Endothelial cell of umbilical vein (primary cell): ENCODE measurements around the gene SPRY1. TPM values are rescaled to one million over a fixed set of nuclear protein-coding genes. Genes with fewer than 3 reads are reported as not detected.

ENCODE experiments used
- BruUV-seq: library from RNA; stranded (reverse); fragments of 400-500 nt; replicated peaks from 2 replicates; lab custom pipeline; 2021; lab: Mats Ljungman, UMichigan
- CTCF ChIA-PET: fragments of 300-600, 350-600 bp; sonication (Branson Sonifier 250); formaldehyde crosslinking; loops from one replicate; lab custom pipeline; 2021; ENCODE audit warnings: antibody characterized with exemption, inconsistent platforms; lab: Charles Lee
- POLR2A ChIA-PET: fragments of 300-600, 350-600 bp; sonication (Branson Sonifier 250); formaldehyde crosslinking; loops from one replicate; lab custom pipeline; 2021; ENCODE audit warnings: antibody characterized with exemption, inconsistent platforms; lab: Charles Lee
- DNase-seq: peaks from one replicate; pipeline ENCODE4 v3.0.0-alpha.2; 2011; ENCODE audit warnings: low read depth, low spot score
- FAIRE-seq: peaks from 2 replicates; lab custom pipeline; 2011; peaks lifted over from hg19 to GRCh38; lab: Jason Lieb, UNC
- H2AFZ ChIP-seq: 2 replicates; pipeline ENCODE4 v1.6.0; 2012; ENCODE audit warnings: low read depth, low read length, control low read depth, inconsistent platforms
- H3K27ac ChIP-seq: 2 replicates; pipeline ENCODE4 v1.5.1; 2011; ENCODE audit warnings: low read depth, mild to moderate bottlenecking, control low read depth, low read length, moderate library complexity; ENCODE audit not compliant: insufficient read depth
- H3K27me3 ChIP-seq, 2 experiments: 2 replicates each; pipeline versions ENCODE4 v1.6.0 to v1.6.1; 2011; ENCODE audit warnings: low read length in 2 of 2, mixed read lengths in 1 of 2; ENCODE audit not compliant: control insufficient read depth in 2 of 2, insufficient read depth in 2 of 2
- H3K36me3 ChIP-seq, 2 experiments: 2 replicates in 1 of 2; 3 replicates in 1 of 2; pipeline ENCODE4 v1.5.1; 2011; ENCODE audit warnings: low read length in 2 of 2, mild to moderate bottlenecking in 1 of 2, moderate library complexity in 1 of 2; ENCODE audit not compliant: control insufficient read depth in 2 of 2, insufficient read depth in 2 of 2; ENCODE audit errors: extremely low read depth in 1 of 2
- H3K4me1 ChIP-seq: 3 replicates; pipeline ENCODE4 v1.5.1; 2011; ENCODE audit warnings: mild to moderate bottlenecking, low read length; ENCODE audit not compliant: control insufficient read depth, insufficient read depth; ENCODE audit errors: extremely low read depth
- H3K4me2 ChIP-seq: 2 replicates; pipeline ENCODE4 v1.6.1; 2011; ENCODE audit warnings: low read length, control low read depth, mixed read lengths; ENCODE audit not compliant: insufficient read depth
- H3K4me3 ChIP-seq, 3 experiments: fragments of 200-600 bp in 1 of 3; sonication (generic), shearing (Covaris generic) in 1 of 3; replicated peaks in 1 of 3; 2 replicates each; pipeline ENCODE4 v1.5.1; 2011 to 2016; ENCODE audit warnings: control low read depth in 3 of 3, low read length in 3 of 3, mild to moderate bottlenecking in 2 of 3, inconsistent platforms in 1 of 3, low read depth in 1 of 3, moderate library complexity in 1 of 3; ENCODE audit not compliant: insufficient read depth in 1 of 3
- H3K79me2 ChIP-seq: 2 replicates; pipeline ENCODE4 v1.6.0; 2012; ENCODE audit warnings: low read length, inconsistent platforms; ENCODE audit not compliant: control insufficient read depth, insufficient read depth
- H3K9ac ChIP-seq: replicated peaks from 2 replicates; pipeline ENCODE3; 2011; ENCODE audit warnings: low read length, control low read depth; ENCODE audit not compliant: insufficient read depth; ENCODE audit errors: extremely low read depth
- H3K9me1 ChIP-seq: replicated peaks from 3 replicates; pipeline ENCODE4 v1.6.0; 2011; ENCODE audit warnings: mild to moderate bottlenecking, low read length; ENCODE audit not compliant: control insufficient read depth, insufficient read depth; ENCODE audit errors: extremely low read depth
- H3K9me3 ChIP-seq: replicated peaks from 2 replicates; pipeline ENCODE4 v1.5.1; 2012; ENCODE audit warnings: low read length, inconsistent platforms; ENCODE audit not compliant: control insufficient read depth, insufficient read depth
- H4K20me1 ChIP-seq: replicated peaks from 2 replicates; pipeline ENCODE3; 2011; ENCODE audit warnings: mild to moderate bottlenecking, low read length; ENCODE audit not compliant: control insufficient read depth, insufficient read depth; ENCODE audit errors: extremely low read depth
- CTCF ChIP-seq, 2 donors: IDR thresholded peaks; 1 replicate in 1 of 2; 2 replicates in 1 of 2; pipeline ENCODE4 v1.5.1; 2011; ENCODE audit warnings: low read length in 2 of 2, mild to moderate bottlenecking in 2 of 2, moderate library complexity in 2 of 2, control low read depth in 1 of 2, inconsistent platforms in 1 of 2, low read depth in 1 of 2; ENCODE audit not compliant: insufficient read depth in 1 of 2; ENCODE audit errors: extremely low read depth in 1 of 2
- EZH2 ChIP-seq: IDR thresholded peaks from 2 replicates; pipeline ENCODE4 v1.6.1; 2012; ENCODE audit warnings: borderline replicate concordance, low read depth, mild to moderate bottlenecking, moderate library complexity, low read length, inconsistent platforms; ENCODE audit not compliant: severe bottlenecking
- FOS ChIP-seq: IDR thresholded peaks from 2 replicates; pipeline ENCODE4 v1.6.1; 2011; ENCODE audit warnings: mild to moderate bottlenecking, low read length, moderate library complexity, borderline replicate concordance; ENCODE audit not compliant: insufficient read depth
- GATA2 ChIP-seq: IDR thresholded peaks from 2 replicates; pipeline ENCODE4 v1.7.0; 2011; ENCODE audit warnings: low read depth, mild to moderate bottlenecking, moderate library complexity, mixed read lengths, low read length; ENCODE audit not compliant: insufficient read length, insufficient read depth
- JUN ChIP-seq: IDR thresholded peaks from 2 replicates; pipeline ENCODE4 v1.6.1; 2011; ENCODE audit warnings: borderline replicate concordance, low read depth; ENCODE audit not compliant: insufficient read length, insufficient read depth
- MAX ChIP-seq: IDR thresholded peaks from 2 replicates; pipeline ENCODE4 v1.6.1; 2011; ENCODE audit not compliant: insufficient read depth, insufficient read length
- POLR2A ChIP-seq: IDR thresholded peaks from 2 replicates; pipeline ENCODE4 v1.6.1; 2012; ENCODE audit warnings: low read depth, mild to moderate bottlenecking, control low read depth, low read length
- dilution Hi-C: fragments of 300-500 bp; cut with MboI; formaldehyde crosslinking; loops from one replicate; pipeline ENCODE4 v1.15.0; 2019; ENCODE audit warnings: low sequenced_read_pairs; ENCODE audit not compliant: extremely low pct_ligation_motif_present
- intact Hi-C: fragments of 100-400 bp; cut with micrococcal nuclease; formaldehyde crosslinking; loops from one replicate; pipeline ENCODE4 v1.10.0; 2022
- polyA plus RNA-seq, 4 experiments: library from polyadenylated mRNA; depleted of rRNA in 3 of 4; stranded (reverse) in 3 of 4; unstranded in 1 of 4; fragments of >200 nt; gene quantifications; 2 replicates each; pipeline versions ENCODE4 v1.2.1 to v1.2.3, GENCODE V29; 2011 to 2012; ENCODE audit warnings: missing spikeins in 1 of 4
- total RNA-seq: library from RNA; stranded (reverse); gene quantifications from 2 replicates; pipeline ENCODE4 v1.2.3, GENCODE V29; 2021

The SPRY1 gene
- total and polyA plus RNA-seq, 2 donors (not counting 3 experiments of a cell fraction or from before 2014, with no cell fraction given): 14.1 to 43.7 TPM

GRCh38 chr4:123361195-123361861 lies 35.3 kb upstream of the SPRY1 start:
- Histone ChIP-seq H3K9me3 (no peaks in the 10 kb centered on the region), H3K36me3 (no peaks in the 10 kb centered on the region), H3K9ac (peak overlapping the region; percentile 59), H3K4me1 (peaks cover 24% of the 10 kb centered on the region), H3K27me3 (no peaks in the 10 kb centered on the region), H2AFZ (peak overlapping the region; percentile 82), H3K4me2 (peak overlapping the region; percentile 63), H4K20me1 (no peaks in the 10 kb centered on the region), H3K79me2 (no peaks in the 10 kb centered on the region), H3K27ac (peak overlapping the region; percentile 98), H3K4me3 (no peak overlapping the region), H3K9me1 (no peaks in the 10 kb centered on the region)
- FAIRE-seq: peak; percentile 91
- intact Hi-C loops (loop anchor here (1.0 kb wide), 7 partner anchors 8 to 625 kb away; partner anchors contain the start of gene SPRY1), dilution Hi-C loops (no loop called here)
- TSS peak; percentile 88 for BruUV-seq
- ChIA-PET CTCF (interaction anchor here (0.6 to 3.4 kb wide), 9 partner anchors 18 to 299 kb away, joined by 3 to 10 read pairs (median 4); partner anchors contain the start of gene SPRY1), POLR2A (interaction anchor here (1.1 kb wide), 1 partner anchor 35 kb away, joined by 3 read pairs; the partner anchor contains the start of gene SPRY1)
- peak; percentile 93 for DNase-seq
- no peak for TF ChIP-seq CTCF (IDR thresholded peaks at IDR 0.05; ENCODE audit: extremely low read depth in 1 of 2, insufficient read depth in 1 of 2, low read depth in 1 of 2, low read length in 2 of 2)
- TF ChIP-seq EZH2: no peak
- TF ChIP-seq MAX: no peak
- no peak for TF ChIP-seq POLR2A
- TF ChIP-seq JUN: peak; percentile 93
- peak; percentile 85 for TF ChIP-seq FOS
- peak; percentile 21 for TF ChIP-seq GATA2
